ENCODE measurements around the gene NR4A1. TPM values are rescaled to one million over a fixed set of nuclear protein-coding genes. Genes with fewer than 3 reads are reported as not detected.

Gene NR4A1
- total and polyA plus RNA-seq, 9 of the 15 experiments (the other 6 are each of a cell fraction or from before 2014, with no cell fraction given), result 0.07 to 4.7 (median 1.9) TPM; not detected in 1

DNA sequence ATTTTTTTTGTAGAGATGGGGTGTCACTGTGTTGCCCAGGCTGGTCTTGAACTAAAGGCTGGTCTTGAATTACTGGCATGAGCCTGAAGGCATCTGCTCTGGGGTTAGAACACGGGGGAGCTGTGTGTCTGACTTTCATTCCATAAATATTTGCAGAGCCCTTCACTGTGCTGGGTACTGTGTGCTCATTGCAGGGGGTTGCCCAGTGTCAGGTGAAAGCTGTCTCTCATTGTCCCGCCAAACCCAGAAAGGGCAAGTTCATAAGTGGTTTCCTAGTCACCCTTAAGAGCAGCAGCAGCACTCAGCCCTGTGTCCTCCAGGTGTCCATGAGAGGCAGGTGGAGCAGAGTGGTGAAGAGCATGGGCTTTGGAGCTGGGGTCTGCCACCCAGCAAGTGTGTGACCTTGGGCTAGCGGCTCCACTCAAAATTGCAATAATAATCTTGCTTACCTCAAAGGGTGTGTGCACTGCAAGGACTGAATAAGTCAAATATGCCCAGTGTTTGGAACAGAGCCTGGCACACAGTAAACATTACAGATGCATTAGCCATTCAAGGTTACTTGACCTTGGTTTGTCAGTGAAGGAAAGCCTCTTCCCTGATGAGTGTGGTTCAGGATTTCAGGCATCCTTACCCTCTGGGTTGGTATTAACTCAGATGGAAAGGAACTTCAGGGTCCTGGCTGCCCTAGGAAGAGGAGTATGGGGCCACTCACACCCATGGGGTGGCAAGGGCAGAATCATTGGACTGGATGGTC is 23.9 kb downstream of the NR4A1 start (continued):
- TF ChIP-seq, protein P1, sequence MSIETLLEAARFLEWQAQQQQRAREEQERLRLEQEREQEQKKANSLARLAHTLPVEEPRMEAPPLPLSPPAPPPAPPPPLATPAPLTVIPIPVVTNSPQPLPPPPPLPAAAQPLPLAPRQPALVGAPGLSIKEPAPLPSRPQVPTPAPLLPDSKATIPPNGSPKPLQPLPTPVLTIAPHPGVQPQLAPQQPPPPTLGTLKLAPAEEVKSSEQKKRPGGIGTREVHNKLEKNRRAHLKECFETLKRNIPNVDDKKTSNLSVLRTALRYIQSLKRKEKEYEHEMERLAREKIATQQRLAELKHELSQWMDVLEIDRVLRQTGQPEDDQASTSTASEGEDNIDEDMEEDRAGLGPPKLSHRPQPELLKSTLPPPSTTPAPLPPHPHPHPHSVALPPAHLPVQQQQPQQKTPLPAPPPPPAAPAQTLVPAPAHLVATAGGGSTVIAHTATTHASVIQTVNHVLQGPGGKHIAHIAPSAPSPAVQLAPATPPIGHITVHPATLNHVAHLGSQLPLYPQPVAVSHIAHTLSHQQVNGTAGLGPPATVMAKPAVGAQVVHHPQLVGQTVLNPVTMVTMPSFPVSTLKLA (conservative IDR thresholded peaks at IDR 0.05), result no peak
- no peak for TF ChIP-seq FOXA3 (CRISPR knock-in tag; conservative IDR thresholded peaks at IDR 0.05 in 1 of 2, IDR thresholded peaks at IDR 0.05 in 1 of 2)
- TF ChIP-seq HMG20A (CRISPR knock-in tag; conservative IDR thresholded peaks at IDR 0.05), result no peak
- no peak for TF ChIP-seq ATF7 (IDR thresholded peaks at IDR 0.05)
- TF ChIP-seq, protein P2, sequence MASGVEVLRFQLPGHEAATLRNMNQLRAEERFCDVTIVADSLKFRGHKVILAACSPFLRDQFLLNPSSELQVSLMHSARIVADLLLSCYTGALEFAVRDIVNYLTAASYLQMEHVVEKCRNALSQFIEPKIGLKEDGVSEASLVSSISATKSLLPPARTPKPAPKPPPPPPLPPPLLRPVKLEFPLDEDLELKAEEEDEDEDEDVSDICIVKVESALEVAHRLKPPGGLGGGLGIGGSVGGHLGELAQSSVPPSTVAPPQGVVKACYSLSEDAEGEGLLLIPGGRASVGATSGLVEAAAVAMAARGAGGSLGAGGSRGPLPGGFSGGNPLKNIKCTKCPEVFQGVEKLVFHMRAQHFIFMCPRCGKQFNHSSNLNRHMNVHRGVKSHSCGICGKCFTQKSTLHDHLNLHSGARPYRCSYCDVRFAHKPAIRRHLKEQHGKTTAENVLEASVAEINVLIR (CRISPR knock-in tag; IDR thresholded peaks at IDR 0.05), result no peak
- no peak for TF ChIP-seq FOXA1 (IDR thresholded peaks at IDR 0.05; ENCODE audit: borderline replicate concordance)
- TF ChIP-seq, protein P3, sequence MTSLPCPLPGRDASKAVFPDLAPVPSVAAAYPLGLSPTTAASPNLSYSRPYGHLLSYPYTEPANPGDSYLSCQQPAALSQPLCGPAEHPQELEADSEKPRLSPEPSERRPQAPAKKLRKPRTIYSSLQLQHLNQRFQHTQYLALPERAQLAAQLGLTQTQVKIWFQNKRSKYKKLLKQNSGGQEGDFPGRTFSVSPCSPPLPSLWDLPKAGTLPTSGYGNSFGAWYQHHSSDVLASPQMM (CRISPR knock-in tag; IDR thresholded peaks at IDR 0.05), result no peak
- no peak for TF ChIP-seq NONO (IDR thresholded peaks at IDR 0.05; ENCODE audit: low read depth in 2 of 2, low read length in 1 of 2)
- TF ChIP-seq, protein P4, sequence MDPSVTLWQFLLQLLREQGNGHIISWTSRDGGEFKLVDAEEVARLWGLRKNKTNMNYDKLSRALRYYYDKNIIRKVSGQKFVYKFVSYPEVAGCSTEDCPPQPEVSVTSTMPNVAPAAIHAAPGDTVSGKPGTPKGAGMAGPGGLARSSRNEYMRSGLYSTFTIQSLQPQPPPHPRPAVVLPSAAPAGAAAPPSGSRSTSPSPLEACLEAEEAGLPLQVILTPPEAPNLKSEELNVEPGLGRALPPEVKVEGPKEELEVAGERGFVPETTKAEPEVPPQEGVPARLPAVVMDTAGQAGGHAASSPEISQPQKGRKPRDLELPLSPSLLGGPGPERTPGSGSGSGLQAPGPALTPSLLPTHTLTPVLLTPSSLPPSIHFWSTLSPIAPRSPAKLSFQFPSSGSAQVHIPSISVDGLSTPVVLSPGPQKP (CRISPR knock-in tag; IDR thresholded peaks at IDR 0.05), result no peak
- no peak for TF ChIP-seq ASH1L (IDR thresholded peaks at IDR 0.05; ENCODE audit: borderline replicate concordance, low read depth, partially characterized antibody)
- TF ChIP-seq, protein P5, sequence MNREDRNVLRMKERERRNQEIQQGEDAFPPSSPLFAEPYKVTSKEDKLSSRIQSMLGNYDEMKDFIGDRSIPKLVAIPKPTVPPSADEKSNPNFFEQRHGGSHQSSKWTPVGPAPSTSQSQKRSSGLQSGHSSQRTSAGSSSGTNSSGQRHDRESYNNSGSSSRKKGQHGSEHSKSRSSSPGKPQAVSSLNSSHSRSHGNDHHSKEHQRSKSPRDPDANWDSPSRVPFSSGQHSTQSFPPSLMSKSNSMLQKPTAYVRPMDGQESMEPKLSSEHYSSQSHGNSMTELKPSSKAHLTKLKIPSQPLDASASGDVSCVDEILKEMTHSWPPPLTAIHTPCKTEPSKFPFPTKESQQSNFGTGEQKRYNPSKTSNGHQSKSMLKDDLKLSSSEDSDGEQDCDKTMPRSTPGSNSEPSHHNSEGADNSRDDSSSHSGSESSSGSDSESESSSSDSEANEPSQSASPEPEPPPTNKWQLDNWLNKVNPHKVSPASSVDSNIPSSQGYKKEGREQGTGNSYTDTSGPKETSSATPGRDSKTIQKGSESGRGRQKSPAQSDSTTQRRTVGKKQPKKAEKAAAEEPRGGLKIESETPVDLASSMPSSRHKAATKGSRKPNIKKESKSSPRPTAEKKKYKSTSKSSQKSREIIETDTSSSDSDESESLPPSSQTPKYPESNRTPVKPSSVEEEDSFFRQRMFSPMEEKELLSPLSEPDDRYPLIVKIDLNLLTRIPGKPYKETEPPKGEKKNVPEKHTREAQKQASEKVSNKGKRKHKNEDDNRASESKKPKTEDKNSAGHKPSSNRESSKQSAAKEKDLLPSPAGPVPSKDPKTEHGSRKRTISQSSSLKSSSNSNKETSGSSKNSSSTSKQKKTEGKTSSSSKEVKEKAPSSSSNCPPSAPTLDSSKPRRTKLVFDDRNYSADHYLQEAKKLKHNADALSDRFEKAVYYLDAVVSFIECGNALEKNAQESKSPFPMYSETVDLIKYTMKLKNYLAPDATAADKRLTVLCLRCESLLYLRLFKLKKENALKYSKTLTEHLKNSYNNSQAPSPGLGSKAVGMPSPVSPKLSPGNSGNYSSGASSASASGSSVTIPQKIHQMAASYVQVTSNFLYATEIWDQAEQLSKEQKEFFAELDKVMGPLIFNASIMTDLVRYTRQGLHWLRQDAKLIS (CRISPR knock-in tag; IDR thresholded peaks at IDR 0.05), result no peak

Data from K562 (cell line).